PC-3 (cell line): ENCODE data around the gene CHRNA4.

Experiments
- EZH2 ChIP-seq: fragments of 300-600 bp; sonication (generic); IDR thresholded peaks from one replicate; pipeline ENCODE4 v1.6.1; 2017; ENCODE audit warnings: antibody characterized with exemption, mild to moderate bottlenecking, low read length; ENCODE audit not compliant: unreplicated experiment
- TF ChIP-seq, protein P1 (sequence below): fragments of 300-600 bp; sonication (generic); conservative IDR thresholded peaks from 2 replicates; pipeline ENCODE4 v1.5.1; 2017; ENCODE audit warnings: antibody characterized with exemption, low read depth, mild to moderate bottlenecking, low read length

DNA sequence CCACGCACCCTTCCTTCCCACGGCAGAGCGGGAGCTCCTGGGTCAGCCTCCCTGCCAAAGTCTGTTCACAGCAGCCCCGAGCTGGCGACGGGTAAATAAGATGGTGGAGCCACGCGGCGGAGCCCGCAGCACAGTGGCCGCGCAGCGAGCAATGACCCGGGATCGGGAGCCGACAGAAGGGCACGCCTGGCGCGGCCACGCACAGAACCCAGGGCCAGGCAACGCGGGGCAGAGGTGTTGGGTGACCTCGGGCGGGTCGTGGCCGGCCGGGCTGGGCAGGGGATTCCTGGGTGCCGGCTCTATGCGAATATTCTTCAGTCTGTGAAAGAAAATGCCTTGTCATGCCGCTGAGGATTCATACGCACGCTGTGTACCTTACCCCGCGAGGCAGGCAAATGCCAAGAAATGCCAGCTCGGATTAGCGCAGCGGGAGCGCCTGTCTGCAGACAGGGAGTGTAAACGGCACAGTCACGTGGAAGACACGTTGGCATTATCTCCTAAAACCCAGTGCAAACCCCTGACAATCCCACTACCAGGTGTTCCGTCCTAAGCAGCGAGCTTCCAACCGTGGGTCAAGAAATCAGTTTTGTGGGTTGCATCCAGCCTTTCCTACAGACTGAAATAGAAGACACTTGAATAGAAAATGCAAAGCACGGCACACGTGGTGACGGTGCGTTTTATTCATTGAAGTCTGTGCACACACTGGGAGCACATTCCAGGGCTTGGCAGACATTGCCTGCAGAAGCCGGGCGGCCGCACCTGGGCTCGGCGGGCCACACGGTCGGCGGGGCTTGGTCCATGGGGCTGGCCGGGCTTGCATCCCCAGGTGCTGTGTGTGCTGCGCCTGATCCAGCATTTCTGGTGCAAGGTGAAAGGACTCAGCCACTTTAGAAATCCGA, 18.3 kb downstream of the CHRNA4 start:
- no peak for TF ChIP-seq EZH2
- TF ChIP-seq, protein P1, sequence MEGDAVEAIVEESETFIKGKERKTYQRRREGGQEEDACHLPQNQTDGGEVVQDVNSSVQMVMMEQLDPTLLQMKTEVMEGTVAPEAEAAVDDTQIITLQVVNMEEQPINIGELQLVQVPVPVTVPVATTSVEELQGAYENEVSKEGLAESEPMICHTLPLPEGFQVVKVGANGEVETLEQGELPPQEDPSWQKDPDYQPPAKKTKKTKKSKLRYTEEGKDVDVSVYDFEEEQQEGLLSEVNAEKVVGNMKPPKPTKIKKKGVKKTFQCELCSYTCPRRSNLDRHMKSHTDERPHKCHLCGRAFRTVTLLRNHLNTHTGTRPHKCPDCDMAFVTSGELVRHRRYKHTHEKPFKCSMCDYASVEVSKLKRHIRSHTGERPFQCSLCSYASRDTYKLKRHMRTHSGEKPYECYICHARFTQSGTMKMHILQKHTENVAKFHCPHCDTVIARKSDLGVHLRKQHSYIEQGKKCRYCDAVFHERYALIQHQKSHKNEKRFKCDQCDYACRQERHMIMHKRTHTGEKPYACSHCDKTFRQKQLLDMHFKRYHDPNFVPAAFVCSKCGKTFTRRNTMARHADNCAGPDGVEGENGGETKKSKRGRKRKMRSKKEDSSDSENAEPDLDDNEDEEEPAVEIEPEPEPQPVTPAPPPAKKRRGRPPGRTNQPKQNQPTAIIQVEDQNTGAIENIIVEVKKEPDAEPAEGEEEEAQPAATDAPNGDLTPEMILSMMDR, result no peak
